HG02571 (cell line): ENCODE measurements around the gene COMTD1.
A peak's percentile ranks its signal among the peaks of the same experiment; 100 is the strongest.

Experiments
- ATAC-seq: cut with Tn5 transposase; IDR thresholded peaks from one replicate; pipeline ENCODE4 v1.9.1; 2021; ENCODE audit warnings: mild to moderate bottlenecking, moderate library complexity; ENCODE audit not compliant: unreplicated experiment

Gene COMTD1

DNA sequence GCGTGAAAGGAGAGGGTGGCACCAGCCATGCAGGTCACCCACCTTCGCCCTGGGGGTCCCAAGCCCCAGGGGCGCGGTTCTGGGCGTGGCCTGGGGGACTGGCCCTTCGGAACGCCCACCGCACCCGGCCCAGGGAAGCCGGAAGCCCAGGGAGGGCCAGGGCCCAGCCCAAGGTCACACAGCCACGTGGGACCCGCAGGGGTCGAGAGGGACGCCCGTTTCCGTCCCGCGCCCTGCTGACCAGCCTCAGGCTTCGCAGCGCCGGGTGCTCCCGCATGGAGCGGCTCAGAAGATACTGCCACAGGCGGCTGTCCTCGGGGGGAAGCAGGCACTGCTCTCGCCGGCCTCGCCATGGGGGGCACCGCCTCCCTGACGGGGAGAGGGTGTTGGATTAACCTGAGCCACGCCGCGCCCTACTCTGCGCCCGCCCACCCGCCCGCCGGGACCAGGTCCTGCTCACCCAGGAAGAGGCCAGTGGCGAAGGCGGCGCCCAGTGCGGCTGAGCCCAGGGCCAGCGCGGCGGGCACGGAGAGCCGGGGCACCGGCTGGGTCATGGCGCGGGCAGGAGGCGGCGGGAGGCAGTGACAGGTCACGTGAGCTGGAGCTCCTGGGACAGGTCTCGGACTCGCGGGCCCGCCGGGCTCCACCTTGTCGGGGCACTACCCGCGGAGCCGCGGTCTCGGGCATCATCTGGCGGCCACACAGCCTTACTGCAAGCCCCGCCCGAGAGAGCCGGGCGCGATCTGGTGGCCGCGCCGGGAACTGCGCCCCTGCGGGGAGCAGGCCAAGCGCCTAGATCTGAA lies at the start of gene COMTD1:
COMTD1 (minus strand) TSS at position 583 of the 803 bp plus-strand sequence; CDS start at position 554, 29 bp downstream.
- ATAC-seq: peak; percentile 69

DNA sequence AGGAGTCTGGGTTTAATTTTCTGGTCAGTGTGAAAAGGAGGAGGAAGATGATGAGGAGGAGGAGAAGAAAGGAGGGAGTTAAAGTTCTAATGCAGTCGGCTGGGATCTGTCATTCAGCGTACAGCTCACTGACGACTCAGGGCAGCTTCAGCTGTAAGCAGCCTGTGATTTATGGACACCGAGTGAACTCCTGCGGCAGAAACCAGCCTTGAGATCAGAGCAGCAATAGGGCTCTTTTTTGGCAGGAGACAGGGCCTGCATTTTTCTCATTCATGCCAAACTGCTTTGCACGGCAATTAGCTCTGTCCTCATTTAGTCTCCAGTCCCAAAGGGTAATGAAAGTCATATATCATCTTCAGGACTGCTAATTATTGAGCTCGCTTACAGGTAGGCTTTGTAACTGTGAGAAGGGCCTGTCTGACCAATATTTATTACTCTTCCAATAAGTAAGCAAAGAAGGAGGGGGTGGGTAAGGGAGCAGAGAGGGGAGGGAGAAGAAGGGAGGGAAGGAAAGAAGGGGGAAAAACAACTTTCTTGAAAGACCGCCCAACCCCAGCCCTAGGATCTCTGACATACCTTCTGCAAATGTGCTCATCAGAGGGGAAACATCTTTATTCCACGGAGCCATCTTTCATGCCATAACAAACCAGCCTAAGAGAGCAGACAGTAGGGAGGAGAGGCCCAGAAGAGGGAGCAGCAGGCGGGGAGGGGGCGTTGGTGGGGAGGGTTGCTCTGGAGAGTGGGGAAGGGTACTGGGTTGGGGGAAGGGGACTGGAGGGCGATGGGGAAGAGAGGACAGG lies 48.1 kb upstream of the COMTD1 start:
- ATAC-seq: no peak

DNA sequence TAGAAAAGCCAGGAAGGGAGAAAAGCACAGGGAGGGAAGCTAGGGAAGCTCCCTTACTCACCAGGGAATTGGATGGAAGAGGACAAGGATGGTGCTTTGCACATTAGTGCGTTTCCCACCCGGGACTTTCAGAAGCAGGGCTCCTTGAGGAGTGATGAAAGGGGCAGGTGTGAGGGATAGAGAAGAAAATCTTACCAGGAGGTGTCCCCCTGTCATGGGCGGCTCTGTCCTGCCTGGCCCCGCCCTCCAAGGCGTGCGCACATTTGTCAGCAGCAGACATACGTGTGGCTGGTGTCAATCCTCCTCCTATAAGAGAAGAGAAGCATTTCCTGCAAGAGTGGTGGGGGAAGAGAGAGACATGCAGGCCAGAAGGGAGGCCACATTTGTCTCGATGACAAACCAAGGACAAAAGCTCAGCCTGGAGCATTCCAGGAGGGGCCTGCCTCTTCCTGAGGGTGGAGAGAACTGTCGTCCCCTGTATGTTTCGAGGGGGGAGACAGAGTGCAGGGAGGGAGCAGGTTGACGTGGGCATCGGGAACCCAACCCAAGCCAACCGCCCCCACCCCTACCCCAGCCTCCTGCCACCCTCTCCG lies 47.4 kb upstream of the COMTD1 start:
- no peak for ATAC-seq

DNA sequence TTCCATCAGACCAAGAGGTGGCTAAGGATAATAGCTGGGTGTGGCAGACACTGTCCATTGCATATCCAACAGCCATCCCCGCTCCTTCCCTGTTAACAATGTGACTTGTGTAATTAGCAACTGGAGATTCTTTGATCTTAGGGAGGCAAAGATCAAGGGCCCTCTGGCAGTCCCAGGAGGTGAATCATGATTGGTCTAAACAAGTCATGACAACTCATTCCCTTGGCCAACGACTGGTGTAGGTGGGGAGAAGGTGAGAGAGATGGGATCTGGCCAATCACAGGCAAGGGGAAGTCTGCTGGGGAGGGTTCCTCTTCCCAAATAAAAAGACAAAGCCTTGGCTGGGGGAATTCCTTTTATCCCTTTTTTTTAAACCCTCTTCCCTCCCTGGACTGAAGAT lies 46.2 kb upstream of the COMTD1 start:
- no peak for ATAC-seq

DNA sequence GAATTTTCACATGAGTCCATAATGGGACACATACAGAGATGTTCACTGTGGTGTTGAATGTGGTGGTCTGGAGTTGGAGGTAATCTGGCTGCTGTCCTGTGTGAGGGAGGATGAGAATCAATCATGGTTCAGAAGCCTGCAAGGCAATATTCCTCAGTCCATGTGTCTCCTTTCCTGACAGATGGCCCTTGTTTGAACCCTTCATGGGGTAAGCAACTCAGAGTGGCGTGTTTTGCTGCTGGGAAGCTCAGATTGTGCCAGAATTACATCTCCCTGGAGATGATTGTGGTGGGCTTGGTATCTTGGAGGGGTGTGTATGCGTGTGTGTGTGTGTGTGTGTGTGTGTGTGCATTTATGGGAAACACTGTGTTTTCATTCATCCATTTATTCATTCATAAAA lies 44.5 kb upstream of the COMTD1 start:
- ATAC-seq: no peak

DNA sequence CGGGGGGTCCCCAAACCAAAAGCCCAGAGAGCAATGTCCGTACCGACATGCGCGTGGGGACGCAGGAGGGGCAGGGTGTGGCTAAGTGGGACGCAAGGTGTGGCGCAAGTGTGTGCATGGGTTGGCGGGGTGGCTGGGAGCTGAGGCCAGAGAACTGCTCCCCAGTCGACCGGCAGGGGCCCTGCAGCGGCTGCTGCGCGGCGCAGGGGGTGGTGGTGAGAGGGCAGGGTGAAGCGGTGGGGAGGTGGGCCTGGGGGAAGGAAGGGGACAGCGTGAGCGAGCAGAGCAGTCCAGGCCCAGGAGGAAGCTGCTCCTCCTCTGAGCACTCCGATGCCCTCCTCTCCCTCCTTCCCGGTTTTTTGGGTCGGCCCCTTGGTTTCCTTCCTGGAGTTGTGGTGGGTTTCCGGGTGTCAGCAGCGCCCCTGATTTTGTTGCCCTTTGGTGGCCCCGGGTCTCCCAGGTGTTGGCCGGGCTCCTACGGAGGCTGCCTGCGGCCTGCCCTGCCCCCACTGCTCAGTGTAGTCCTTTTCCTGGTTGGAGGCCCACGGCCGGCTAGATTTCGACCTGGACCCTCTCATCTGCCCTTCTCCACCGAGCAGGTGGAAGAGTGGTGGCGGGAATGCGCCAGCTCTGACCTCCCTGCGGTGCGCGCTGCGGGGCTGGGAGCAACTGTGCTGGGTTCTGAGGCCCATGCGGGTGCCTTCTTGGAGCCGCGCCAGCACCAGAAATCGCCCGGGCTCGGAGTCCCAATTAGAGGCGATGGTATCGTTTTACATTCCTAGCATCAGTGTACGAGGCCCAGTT lies 40.5 kb upstream of the COMTD1 start:
- ATAC-seq: no peak

DNA sequence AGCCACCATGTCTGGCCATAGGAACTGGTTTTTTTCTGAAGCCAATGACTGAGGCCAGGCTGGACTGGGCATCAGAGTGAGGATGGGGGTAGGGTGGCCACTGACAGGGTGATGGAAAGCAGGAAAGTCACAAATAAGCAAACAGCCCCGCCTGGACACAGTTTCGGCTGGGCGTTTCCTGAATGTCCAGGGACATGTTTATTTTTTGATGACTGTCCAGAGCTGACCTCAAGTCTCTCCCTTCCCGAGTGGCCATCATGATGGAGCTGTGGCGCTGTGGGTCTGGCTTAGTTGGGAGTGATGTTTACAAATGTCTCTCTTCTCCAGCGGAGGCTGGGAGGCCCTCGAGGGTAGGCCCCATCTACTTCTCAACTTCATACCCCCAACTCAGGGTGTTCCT lies 37.1 kb upstream of the COMTD1 start:
- ATAC-seq: no peak

DNA sequence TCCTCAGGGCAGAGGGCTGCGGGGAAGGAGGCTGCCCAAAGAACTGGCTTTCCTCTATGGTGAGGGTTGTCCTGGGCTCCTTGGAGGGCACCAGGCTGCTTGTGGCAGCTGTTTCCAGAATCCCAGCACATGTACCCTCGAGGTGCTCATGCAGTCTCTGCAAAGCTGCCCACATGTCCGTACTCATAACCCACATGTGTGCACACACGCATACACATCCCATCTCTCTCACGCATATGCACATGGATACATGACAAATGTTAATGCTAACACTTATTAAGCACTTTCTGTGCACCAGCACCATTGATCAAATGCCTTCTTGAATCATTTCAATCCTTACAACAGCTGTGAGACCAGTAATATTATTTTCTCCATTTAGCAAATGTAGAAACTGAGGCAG lies 36.3 kb upstream of the COMTD1 start:
- no peak for ATAC-seq

DNA sequence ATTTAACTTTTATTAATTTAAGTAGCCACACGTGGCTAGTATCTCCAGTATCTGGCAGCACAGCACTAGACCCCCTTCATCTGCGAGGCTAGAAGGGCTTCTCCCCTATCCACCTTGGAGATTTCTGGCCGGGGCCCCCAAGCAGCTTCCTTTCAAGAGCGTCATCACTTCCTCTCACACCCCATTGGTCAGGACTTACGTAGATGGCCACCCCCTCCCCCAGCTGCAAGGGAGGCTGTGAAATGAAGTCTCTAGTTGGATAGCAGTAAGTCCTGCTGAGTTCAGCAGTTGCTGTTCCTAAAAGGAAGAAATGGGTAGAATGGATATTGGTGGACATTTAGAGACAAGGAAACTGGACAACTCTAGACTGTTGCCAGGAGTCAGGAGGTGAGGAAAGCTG lies 33.8 kb upstream of the COMTD1 start:
- no peak for ATAC-seq

DNA sequence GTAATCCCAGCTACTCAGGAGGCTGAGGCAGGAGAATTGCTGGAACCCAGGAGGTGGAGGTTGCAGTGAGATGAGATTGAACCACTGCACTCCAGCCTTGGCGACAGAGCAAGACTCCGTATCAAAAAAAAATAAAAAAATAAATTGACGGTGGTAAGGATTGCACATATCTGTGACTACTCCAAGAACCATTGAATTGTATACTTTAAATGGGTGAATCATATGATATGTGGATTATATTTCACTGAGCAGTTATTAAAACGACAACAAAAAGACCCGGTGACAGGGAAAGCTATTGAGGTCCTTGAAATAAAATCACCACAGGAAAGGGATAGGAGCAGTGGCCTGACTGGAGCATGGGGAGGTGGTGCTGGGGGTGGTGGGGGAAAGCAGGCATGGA lies 31.2 kb upstream of the COMTD1 start:
- ATAC-seq: no peak

DNA sequence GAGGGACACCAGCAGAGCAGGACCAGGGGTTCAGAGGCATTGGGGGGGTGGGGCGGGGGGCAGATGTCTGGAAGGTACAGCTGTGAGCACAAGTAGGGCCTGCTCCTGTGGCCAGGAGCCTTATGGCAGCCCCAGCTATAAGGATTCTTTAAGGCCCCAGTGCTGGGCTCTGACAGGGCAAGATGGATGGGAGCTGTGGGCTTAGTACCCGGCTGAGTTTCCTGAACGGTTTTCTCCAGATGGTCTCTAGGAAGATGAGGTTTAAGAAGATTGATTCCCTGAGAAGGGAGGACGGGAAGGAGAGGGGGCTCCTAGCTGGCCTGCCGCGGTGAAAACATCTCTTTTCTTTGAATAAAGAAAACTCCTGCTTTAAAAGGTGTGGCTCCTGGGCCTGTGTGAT lies 30.1 kb upstream of the COMTD1 start:
- no peak for ATAC-seq

DNA sequence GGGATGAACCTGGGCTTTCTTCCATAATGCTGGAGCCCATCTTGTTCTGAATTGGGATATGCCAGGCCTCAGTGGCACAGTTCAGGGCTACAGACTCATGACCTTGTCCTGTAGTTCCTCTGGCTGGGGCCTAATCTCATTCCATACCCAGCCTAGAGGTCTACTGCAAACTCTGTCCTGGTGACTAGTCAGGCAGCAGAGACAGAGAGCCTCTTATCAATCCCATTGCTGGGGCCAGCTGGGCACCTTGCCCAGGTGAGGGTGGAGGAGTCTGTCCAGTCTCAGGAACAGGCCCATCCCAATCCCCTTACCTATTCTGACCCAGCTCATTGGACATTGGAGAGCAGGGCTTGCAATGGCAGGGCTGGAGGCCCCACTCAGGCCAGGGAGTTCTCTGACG lies 28.0 kb upstream of the COMTD1 start:
- ATAC-seq: no peak

DNA sequence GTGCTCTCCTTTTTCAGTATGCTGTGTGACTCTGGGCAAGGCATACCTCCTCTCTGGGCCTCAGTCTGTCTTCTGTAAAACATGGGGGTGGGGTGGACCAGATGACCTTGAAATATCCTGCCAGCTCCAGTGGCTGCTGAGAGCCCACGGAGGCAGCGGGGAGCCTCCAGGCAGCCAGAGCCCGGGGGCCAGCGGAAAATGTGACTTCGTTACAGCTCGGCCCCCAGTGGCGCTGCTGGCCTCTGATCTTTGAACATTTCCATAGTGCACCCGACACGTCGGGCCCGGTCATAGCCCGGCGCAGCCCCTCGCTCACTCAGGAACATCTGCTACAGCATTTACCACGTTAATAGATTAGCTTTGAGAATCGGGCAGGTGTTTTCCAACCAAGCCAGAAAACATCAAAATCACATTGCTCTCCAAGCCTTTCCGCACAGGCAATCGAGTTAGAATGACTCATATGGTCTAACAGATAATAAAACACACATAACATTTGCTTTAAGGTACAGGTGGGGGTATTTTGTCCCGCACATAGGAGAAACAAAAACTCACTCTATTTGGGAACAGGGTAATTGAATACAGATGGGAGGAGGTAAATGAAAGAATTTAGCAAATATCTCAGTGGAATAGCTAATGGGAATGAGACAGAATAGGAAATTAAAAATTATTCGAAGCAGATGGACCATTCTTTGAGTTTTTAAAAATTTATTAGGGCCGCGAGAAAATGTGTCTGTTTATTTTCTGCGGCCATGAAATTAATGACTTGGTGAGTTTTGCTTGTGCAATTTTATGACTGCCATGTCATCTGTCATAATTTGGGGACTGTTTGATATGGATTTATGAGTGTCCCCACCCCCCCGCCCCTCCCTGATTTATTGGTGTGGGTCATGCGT lies 26.3 kb upstream of the COMTD1 start:
- no peak for ATAC-seq

DNA sequence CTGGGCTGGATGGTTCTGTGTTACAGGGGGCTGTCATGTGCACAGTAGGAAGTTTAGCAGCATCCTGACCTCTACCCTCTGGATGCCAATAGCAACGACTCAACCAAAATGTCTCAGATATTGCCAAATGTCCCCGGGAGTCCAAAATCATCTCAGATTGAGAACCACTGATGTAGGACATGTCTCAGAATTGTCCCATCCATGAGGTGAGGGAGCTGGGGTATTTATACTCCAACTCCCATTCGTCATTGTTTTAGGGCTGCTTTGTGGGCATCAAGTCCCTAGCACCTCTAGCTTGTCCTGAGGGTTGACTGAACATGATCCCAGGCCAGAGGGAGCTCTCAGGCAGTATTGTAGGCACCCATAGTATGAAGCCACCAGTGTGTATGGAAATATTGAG lies 25.2 kb upstream of the COMTD1 start:
- no peak for ATAC-seq

DNA sequence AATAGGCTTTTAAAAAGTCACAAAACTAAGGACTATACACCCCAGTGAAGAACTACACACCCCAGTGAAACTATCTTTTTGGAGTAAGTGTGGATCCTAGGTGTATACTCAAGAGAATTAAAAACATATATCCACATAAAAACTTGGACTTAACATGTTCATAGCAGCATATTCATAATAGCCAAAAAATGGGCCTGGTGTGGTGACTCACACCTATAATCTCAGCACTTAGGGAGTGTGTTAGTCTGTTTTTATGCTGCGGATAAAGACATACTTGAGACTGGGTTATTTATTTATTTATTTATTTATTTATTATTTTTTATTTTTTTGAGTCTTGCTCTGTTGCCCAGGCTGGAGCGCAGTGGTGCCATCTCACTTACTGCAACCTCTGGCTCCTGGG lies 19.0 kb upstream of the COMTD1 start:
- ATAC-seq: no peak

DNA sequence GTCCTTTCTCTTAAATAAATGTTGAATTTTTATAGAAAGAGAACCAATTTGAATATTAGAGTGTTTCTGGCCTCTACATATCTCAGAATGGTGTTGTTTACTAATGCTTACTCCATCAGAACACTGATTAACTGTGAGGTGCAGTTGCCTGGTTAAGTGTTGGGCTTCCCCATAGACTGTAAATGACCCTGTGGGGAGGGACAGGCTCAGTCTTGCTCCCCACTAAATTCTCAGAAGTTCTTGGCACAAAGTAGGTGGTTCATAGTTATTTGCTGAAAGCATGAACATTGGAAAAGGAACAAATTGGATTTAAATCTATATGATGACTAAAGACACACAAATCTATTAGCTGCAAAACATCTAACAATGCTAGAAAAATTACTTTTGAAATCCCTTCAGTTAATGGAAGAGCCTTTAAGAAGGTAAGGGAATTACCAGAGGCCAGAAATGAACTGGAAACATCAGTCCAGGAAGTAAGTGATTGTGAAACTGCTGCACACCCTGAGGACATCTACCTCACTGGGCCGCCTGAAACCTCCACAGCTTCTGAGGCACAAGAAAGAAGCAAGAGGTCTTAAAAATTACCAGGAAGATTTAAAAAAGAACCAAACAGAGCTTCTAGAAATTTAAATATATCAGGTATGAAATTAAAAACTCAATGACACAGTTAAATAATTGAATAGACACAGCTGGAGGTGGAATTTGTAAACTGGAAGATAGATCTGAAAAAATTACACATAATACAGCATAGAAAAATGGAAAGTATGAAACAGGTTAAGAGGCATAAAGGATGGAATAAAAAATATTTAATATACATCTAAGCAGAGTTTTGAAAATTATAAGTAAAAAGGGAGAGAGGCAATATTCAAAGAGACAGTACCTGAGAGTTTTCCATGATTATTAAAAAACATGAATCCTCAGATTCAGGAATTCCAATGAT lies 17.8 kb upstream of the COMTD1 start:
- no peak for ATAC-seq

DNA sequence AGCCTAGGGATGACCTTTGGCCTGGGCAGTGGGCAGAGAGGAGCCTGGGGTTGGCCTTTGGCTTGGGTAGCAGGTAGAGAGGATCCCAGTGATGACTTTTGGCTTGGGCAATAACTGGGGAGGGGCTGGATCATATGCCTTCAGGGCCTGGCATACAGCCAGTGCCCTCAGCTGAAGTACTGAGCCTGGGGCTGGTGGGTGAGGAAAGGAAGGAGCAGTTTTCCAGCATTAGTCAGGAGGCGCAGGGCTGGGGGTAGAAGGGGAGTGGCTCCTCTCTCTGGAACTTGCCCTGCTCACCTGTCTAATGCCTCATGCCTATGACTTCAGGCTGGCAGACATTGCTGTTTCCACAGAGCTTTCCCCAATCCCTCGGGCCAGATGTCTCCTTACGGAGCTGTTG lies 15.2 kb upstream of the COMTD1 start:
- ATAC-seq: no peak

DNA sequence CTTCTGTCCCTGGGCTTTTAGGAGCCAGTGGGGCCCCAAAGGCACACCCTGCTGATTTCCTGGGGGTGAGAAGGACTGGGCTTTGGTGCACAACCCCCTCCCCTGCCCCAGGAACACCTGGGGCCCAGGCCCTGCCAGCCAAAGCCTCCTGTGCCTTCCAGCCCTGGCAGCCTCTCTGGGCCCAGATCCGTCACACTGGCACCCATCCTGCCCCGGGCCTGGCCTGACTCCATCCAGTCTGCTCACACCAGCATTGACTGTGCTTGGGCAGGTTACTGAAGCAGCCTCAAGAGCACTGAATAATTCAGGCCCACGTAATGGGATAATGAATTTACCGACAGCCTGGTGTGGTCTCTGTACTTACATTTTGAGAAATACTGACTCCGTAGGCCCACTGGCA lies 12.0 kb upstream of the COMTD1 start:
- ATAC-seq: no peak

DNA sequence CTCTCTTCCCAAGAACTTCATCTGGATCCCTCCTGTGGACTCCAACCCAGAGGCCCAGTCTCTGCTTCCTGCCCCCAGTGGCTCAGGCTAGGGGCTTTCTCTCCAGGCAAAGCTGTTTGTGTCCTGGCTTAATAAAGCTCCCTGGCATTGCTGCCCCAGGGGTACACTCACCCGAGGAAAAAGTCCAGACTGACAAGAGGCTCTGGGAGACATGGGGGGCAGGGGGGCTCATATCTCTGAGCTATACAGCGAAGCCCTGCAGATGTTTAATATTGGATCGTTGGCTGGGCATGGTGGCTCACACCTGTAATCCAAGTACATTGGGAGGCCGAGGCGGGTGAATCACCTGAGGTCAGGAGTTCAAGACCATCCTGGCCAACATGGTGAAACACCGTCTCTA lies 10.7 kb upstream of the COMTD1 start:
- no peak for ATAC-seq
